ENCODE data around the gene CD151.

The CD151 gene

GRCh38 chr11:829176-829846 lies 3.4 kb upstream of the CD151 start:
- DNase-seq (ENCODE audit: low spot score) = no peak

DNA sequence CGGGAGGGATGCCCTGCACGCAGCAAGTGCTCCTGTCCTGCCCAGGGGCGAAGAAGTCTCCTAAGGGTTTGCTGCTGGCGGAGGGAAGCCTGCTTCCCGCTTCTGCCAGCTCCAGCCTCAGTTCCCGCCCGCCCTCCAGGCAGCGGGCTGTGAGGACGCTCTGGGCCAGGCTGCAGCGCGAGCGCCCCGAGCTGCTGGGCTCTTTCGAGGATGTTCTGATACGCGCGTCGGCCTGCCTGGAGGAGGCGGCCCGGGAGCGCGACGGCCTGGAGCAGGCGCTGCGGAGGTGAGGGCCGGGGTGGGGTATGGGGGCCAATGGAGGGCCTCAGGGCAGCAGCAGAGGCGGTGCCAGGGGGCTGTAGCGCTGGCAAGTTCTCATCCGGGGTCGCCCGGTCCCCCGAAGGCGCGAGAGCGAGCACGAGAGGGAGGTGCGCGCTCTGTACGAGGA lies 2.9 kb upstream of the CD151 start:
- no peak for DNase-seq (ENCODE audit: low spot score)

DNA sequence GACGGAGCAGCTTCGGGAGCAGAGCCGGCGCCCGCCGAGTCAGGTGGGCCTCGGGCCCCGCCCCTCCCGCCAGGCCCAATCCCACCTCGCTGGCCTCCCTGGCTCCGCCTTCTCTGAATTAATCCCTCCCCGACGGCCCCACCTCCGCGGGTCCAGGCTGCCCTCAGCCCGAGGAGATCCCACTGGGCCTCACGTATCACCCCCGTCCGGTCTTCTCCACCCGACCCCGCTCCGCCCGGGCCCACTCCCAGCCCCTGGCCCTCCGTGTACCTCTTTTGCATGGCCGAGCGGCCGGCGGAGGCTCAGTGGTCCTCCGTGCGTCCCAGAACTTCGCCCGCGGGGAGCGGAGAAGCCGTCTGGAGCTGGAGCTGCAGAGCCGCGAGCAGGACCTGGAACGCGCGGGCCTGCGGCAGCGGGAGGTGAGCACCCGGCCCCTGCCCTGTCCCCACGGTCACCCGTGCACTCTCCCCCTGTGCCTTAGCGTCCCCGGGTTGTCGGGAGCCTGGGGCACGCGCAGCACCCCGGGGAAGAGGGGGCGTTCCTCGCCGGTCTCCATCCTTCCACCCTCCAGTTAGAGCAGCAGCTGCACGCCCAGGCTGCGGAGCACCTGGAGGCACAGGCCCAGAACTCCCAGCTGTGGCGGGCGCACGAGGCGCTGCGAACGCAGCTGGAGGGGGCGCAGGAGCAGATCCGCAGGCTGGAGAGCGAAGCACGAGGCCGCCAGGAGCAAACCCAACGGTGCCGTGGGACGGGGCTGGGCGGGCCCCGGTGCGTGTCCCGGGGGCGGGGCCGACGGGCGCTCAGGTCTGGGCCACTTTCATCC lies 2.2 kb upstream of the CD151 start:
- DNase-seq (ENCODE audit: low spot score) = no peak

GRCh38 chr11:831118-831864 lies 1.5 kb upstream of the CD151 start:
- no peak for DNase-seq (ENCODE audit: low spot score)

DNA sequence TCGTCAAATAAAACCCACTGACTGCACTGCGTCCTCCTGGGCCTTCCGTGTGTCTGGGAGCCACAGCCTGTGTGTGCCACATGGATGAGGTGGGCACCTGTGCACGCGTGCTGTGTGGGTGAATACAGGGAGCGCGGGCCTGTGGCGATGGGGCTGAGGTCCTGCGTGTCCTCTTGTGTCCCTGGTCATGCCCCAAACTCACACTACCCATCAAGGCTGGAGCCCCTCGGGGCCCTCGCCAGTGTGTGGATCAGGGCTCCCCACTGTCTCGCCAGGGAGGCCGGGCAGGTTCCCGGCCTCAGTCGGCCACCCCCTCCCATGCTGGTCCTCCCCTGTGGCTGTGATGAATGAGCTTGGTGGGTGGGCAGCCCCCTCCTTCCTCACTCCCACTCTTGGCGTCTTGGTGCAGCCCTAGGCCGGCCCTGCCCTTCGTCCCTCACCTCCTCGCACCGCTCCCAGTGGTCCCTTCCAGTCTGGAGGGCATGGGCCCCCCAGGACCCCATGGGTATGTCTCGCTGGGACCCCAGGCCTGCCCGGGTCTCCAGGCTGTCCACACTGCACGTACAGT lies 707 bp upstream of the CD151 start:
- DNase-seq (ENCODE audit: low spot score) = no peak

DNA sequence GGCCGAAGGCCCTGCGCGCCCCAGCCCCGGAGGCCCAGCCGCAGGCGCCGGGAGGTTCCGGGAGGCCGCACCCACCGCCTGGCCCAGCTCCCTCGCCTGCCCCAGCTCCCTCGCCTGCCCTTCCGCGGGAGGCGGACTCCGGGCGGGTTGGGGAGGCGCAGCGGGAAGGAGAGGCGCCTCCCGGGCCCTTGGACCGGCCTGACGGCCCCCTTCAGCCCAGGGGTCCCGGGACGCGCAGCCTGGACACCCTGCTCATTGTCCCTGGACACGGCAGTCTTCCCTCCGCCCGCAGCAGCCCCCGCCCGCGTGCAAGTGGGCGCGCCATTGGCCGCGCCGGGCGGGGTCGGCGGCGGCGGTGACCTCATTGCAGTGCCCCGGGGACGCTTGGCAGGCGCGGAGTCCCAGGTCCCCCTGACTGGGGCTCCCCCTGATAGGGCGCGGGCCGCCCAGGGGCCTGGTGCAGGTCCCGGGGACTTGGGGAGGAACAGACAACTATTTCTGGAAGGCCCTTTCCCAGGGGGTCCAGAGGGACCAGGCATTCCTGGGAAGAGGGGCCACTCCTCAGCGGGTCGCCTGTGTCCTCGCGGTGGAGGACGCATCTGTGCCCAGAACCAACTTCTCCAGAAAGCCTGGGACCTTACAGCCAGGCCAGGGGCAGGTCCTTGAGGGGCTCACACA lies 501 bp downstream of the CD151 start:
- peak; percentile 50 for DNase-seq (ENCODE audit: low spot score)

DNA sequence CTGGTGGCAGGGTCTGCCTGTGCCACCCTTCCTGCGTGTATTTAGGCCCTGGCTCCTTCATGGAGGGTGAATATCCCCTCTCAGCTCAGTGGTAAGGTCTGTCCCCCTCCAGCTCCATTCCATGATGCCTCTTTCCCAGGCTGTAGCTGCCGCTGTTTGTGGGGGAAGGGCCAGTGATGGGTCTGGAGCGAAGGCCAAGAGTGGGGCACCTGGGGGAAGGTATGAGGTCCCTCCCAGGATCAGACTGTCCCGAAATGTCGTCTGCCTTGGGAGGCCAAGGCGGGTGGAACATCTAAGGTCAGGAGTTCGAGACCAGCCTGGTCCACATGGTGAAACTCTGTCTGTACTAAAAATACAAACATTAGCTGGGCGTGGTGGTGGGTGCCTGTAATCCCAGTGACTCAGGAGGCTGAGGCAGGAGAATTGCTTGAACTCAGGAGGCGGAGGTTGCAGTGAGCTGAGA lies 1.1 kb downstream of the CD151 start:
- DNase-seq (ENCODE audit: low spot score) = no peak

GRCh38 chr11:834371-835316 lies 1.9 kb downstream of the CD151 start:
- DNase-seq (ENCODE audit: low spot score) = no peak

GRCh38 chr11:836274-836673 lies 3.5 kb downstream of the CD151 start:
- no peak for DNase-seq (ENCODE audit: low spot score)

- no peak for DNase-seq (ENCODE audit: low spot score)
Measured at GRCh38 chr11:836700-837099, 3.9 kb downstream of the CD151 start.

DNA sequence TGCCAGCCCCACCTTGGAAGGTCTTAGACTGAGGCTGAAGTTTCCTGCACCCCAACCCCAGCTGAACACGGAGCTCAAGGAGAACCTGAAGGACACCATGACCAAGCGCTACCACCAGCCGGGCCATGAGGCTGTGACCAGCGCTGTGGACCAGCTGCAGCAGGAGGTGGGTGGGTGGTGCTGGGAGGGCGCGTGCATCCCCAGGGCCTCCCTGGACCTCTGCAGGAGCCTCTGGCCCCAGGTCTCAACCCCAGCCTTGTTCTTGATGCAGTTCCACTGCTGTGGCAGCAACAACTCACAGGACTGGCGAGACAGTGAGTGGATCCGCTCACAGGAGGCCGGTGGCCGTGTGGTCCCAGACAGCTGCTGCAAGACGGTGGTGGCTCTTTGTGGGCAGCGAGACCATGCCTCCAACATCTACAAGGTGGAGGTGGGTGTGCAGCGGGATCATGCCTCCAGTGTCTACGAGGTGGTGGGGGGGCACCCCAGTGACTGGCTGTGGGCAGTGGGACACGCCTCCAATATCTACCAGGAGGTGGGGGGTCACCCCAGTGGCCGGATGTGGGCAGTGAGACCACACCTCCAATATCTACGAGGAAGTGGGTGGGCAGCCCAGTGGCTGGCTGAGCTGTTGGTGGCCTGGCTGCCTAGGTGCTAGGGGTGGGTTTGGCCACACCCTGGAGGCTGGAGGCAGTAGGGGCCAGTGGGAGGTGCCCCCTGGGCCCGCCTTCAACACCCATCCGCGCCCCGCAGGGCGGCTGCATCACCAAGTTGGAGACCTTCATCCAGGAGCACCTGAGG lies 4.6 kb downstream of the CD151 start:
- no peak for DNase-seq (ENCODE audit: low spot score)

DNA sequence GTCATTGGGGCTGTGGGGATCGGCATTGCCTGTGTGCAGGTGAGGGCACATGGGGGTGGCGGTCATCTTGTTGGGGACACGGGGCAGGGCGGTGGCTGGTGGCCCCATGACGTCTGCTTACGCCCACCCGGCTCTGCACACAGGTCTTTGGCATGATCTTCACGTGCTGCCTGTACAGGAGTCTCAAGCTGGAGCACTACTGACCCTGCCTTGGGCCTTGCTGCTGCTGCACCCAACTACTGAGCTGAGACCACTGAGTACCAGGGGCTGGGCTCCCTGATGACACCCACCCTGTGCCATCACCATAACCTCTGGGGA lies 5.2 kb downstream of the CD151 start:
- no peak for DNase-seq (ENCODE audit: low spot score)

GRCh38 chr11:838441-839279 lies 5.9 kb downstream of the CD151 start:
- no peak for DNase-seq (ENCODE audit: low spot score)

DNA sequence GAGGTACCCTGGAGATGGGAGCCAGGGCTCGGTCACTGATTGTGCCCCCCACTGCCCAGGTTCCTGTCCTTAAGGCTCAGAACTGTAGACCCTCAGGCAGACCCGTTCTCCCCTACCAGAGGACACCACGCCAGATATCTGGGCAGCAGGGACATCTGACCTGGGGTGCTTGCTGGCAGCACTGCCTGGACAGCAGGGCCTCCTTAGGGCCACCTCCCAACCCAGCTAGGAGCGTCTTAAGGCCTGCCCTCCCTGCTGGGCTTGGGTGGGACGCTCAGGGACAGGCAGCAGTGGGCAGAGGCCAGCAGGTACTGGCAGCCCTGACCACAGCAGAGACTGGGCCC lies 6.5 kb downstream of the CD151 start:
- no peak for DNase-seq (ENCODE audit: low spot score)

DNA sequence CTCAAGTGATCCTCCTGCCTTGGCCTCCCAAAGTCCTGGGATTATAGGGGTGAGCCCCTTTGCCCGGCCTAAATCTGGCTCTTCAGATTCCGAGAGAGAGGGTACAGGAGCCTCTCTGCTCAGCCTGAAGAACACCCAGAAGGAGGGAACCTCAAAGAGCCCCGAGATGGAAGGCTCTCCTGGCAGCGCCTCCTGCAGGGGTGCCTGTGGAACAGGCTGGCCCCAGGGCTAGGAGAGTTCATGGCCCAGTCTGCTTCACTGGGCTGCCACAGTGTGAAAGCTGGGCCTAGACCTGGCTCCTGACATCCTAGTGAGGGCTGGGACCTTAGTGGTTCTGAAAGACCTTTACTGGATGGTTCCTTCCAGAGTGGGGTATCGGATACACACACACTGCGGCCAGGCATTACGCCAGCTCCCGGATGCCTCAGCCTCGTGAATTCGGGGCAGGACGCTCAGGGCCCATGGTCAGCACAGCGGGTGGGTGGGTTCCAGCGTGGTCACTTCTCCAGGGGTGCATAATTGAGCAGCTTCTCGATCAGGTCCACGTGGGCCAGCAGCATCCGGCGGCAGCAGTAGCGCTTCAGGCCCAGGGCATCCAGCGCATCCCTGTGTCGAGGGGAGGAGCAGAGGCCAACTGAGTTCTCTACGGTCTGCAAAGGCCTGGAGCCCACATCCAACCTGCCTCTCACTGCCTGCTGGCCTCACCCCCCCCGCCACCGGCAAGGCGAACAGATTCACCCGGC lies 7.3 kb downstream of the CD151 start:
- DNase-seq (ENCODE audit: low spot score) = no peak

DNA sequence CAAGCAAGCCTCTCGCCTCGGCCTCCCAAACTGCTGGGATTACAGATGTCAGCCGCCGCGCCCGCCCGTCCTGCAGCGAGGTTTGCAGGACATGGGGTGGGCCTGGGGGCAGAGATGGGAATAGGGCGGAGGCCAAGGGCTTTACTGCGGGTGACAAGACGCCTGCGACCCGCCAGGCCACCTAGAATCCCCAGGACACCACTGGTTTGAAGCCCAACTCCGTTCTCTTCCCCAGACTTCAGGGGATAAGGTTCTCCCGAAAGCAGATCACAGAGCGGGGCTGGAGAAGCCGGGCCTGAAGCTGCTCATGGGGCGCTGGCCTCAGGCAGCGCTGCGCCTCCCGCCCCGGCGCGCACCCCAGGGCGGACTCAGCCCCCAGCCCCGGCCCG lies 9.2 kb downstream of the CD151 start:
- DNase-seq (ENCODE audit: low spot score) = no peak

GRCh38 chr11:842370-843002 lies 9.7 kb downstream of the CD151 start, which contains the start of the genes POLR2L and TSPAN4:
Gene POLR2L (minus strand): TSS chr11:842529. CDS start chr11:842508, 21 bp downstream.
Gene TSPAN4 (plus strand): TSS chr11:842852. CDS start chr11:850305, 7,453 bp downstream.
- DNase-seq (ENCODE audit: low spot score) = peak; percentile 90

All from hematopoietic multipotent progenitor cell treated with erythropoietin and hydrocortisone succinate and interleukin-3 and kit ligand, for 17 days (in vitro differentiated cells).